Activated effector memory CD4-positive, alpha-beta T cell treated with anti-CD3 and anti-CD28 coated beads, Interleukin-2, amount 50 U/mL, for 16 hours (primary cell): ENCODE measurements around the gene HOXC6.

Source experiments
- DNase-seq: peaks from one replicate; pipeline ENCODE4 v3.0.0-alpha.2; 2020

Gene HOXC6

GRCh38 chr12:54016478-54016964, 11.7 kb upstream of the HOXC6 start:
- no peak for DNase-seq

GRCh38 chr12:54017027-54017788, 11.0 kb upstream of the HOXC6 start:
- DNase-seq: no peak

- DNase-seq: peak; percentile 87
Measured at GRCh38 chr12:54017878-54018467, 10.3 kb upstream of the HOXC6 start.

- DNase-seq: no peak
Measured at GRCh38 chr12:54018468-54018984, 9.7 kb upstream of the HOXC6 start.

GRCh38 chr12:54019091-54019811, 9.0 kb upstream of the HOXC6 start:
- no peak for DNase-seq

GRCh38 chr12:54019924-54020590, 8.2 kb upstream of the HOXC6 start:
- DNase-seq: no peak

GRCh38 chr12:54020591-54021405, 7.4 kb upstream of the HOXC6 start:
- no peak for DNase-seq

GRCh38 chr12:54021432-54022013, 6.7 kb upstream of the HOXC6 start:
- no peak for DNase-seq

GRCh38 chr12:54022960-54023884, 5.0 kb upstream of the HOXC6 start:
- no peak for DNase-seq

GRCh38 chr12:54024127-54024526, 4.1 kb upstream of the HOXC6 start:
- DNase-seq: no peak

- no peak for DNase-seq
Measured at GRCh38 chr12:54024581-54025305, 3.5 kb upstream of the HOXC6 start.

- DNase-seq: no peak
Measured at GRCh38 chr12:54025499-54026405, 2.5 kb upstream of the HOXC6 start.

- DNase-seq: no peak
Measured at GRCh38 chr12:54026640-54027441, 1.4 kb upstream of the HOXC6 start.

- no peak for DNase-seq
Measured at GRCh38 chr12:54027442-54027786, 826 bp upstream of the HOXC6 start.

GRCh38 chr12:54029529-54030441, 1.5 kb downstream of the HOXC6 start:
- DNase-seq: no peak

- no peak for DNase-seq
Measured at GRCh38 chr12:54030442-54030801, 2.2 kb downstream of the HOXC6 start.

GRCh38 chr12:54030889-54031471, 2.7 kb downstream of the HOXC6 start:
- DNase-seq: no peak
